Ascending aorta (tissue), 2 donors: ENCODE measurements around the gene PA2G4. TPM values are rescaled to one million over a fixed set of nuclear protein-coding genes. Genes with fewer than 3 reads are reported as not detected.
"Not testable (repeated sequence)": the region's sequence is repeated elsewhere in the genome, so short reads cannot be mapped to it uniquely, and the experiment has no call there.

ENCODE experiments used
- DNase-seq, 2 donors: peaks; one replicate each; pipeline ENCODE4 v3.0.0-alpha.2; 2019; ENCODE audit warnings: low spot score in 2 of 2
- H3K27ac ChIP-seq, 2 donors: fragments of 200-600 bp; sonication (generic); one replicate each; pipeline ENCODE4 v1.5.1; 2016 to 2017; ENCODE audit warnings: mild to moderate bottlenecking in 1 of 2
- H3K27me3 ChIP-seq: fragments of 200-600 bp; sonication (generic); one replicate; pipeline ENCODE4 v1.5.1; 2017
- H3K36me3 ChIP-seq, 2 donors: fragments of 200-600 bp; sonication (generic); one replicate each; pipeline ENCODE4 v1.5.1; 2016
- H3K4me1 ChIP-seq, 2 donors: fragments of 200-600 bp; sonication (generic); one replicate each; pipeline ENCODE4 v1.5.1; 2016 to 2017; ENCODE audit warnings: mild to moderate bottlenecking in 1 of 2
- H3K4me3 ChIP-seq, 2 donors: fragments of 200-600 bp; sonication (generic); one replicate each; pipeline ENCODE4 v1.5.1; 2016 to 2017; ENCODE audit warnings: mild to moderate bottlenecking in 1 of 2
- H3K9me3 ChIP-seq, 2 donors: fragments of 200-600 bp; sonication (generic); one replicate each; pipeline ENCODE4 v1.5.1; 2016
- CTCF ChIP-seq, 3 experiments: fragments of 200-600 bp in 2 of 3; fragments of 450-650 bp in 1 of 3; sonication (generic) in 2 of 3; IDR thresholded peaks; one replicate each; pipeline ENCODE4 v1.5.1; 2016 to 2019; ENCODE audit warnings: antibody characterized with exemption in 3 of 3, mild to moderate bottlenecking in 1 of 3, moderate library complexity in 1 of 3
- intact Hi-C: fragments of 100-400 bp; cut with DNase I; formaldehyde crosslinking; loops from one replicate; pipeline ENCODE4 v1.15.1; 2023
- total RNA-seq: library from RNA; depleted of rRNA; stranded (reverse); fragments of >200 nt; gene quantifications from one replicate; pipeline ENCODE4 v1.1.0, GENCODE V29; 2016

The PA2G4 gene
- total RNA-seq, 1 donor from 2014 or later = 101 TPM

- Histone ChIP-seq H3K4me3 (no peak overlapping the region), H3K4me1 (peaks cover 0 to 13% of the 10 kb centered on the region in 2 donors), H3K36me3 (peaks cover 55 to 56% of the 10 kb centered on the region in 2 donors), H3K27me3 (no peaks in the 10 kb centered on the region), H3K9me3 (no peaks in the 10 kb centered on the region), H3K27ac (no peak overlapping the region)
- DNase-seq = no peak
- TF ChIP-seq CTCF (IDR thresholded peaks at IDR 0.05) = no peak
- intact Hi-C loops = no loop called here
Observed at GRCh38 chr12:56107242-56107641, 2.9 kb downstream of the PA2G4 start.

- Histone ChIP-seq H3K27me3 (no peaks in the 10 kb centered on the region), H3K4me1 (peaks cover 0 to 10% of the 10 kb centered on the region in 2 donors), H3K27ac (no peak overlapping the region), H3K9me3 (no peaks in the 10 kb centered on the region), H3K4me3 (no peak overlapping the region), H3K36me3 (peaks cover 63 to 70% of the 10 kb centered on the region in 2 donors)
- TF ChIP-seq CTCF (IDR thresholded peaks at IDR 0.05) = no peak
- DNase-seq = no peak
- intact Hi-C loops = no loop called here
Observed at GRCh38 chr12:56110571-56110970, 6.2 kb downstream of the PA2G4 start.

GRCh38 chr12:56114084-56114483, 9.7 kb downstream of the PA2G4 start:
- no peaks in the 10 kb centered on the region for H3K9me3 ChIP-seq
- no peak overlapping the region for H3K27ac ChIP-seq
- no peak for DNase-seq
- no peak for TF ChIP-seq CTCF (IDR thresholded peaks at IDR 0.05)
- H3K4me1 ChIP-seq = peaks cover 3 to 8% of the 10 kb centered on the region in 2 donors
- H3K4me3 ChIP-seq = no peak overlapping the region
- intact Hi-C loops = no loop called here
- peaks cover 40 to 45% of the 10 kb centered on the region in 2 donors for H3K36me3 ChIP-seq
- no peaks in the 10 kb centered on the region for H3K27me3 ChIP-seq

GRCh38 chr12:56115329-56115728, 11.0 kb downstream of the PA2G4 start:
- H3K27ac ChIP-seq = peak overlapping the region; percentile 90 to 94
- intact Hi-C loops = loop anchor here (5.0 kb wide), 5 partner anchors 38 to 1407 kb away; partner anchors contain the start of genes ATP5F1B, CNPY2, DDIT3 and MBD6

GRCh38 chr12:56116267-56117081, 12.1 kb downstream of the PA2G4 start, which contains the start of gene RPL41:
Gene RPL41, plus strand, starts transcription at chr12:56116633.
- H3K4me3 ChIP-seq = peak within 1 kb of the TSS; percentile 75 to 77
- peak; percentile 69 to 98 for DNase-seq
- TF ChIP-seq CTCF (IDR thresholded peaks at IDR 0.05) = peak in 1 of 3 experiments; percentile 2
- H3K36me3 ChIP-seq = peaks cover 28 to 32% of the 10 kb centered on the region in 2 donors
- no peaks in the 10 kb centered on the region for H3K27me3 ChIP-seq
- peaks cover 10 to 16% of the 10 kb centered on the region in 2 donors for H3K4me1 ChIP-seq
- peak within 1 kb of the TSS; percentile 90 to 94 for H3K27ac ChIP-seq
- no peaks in the 10 kb centered on the region for H3K9me3 ChIP-seq
- intact Hi-C loops = loop anchor here (1.0 to 5.0 kb wide), 6 partner anchors 12 to 1406 kb away; partner anchors contain the start of genes ATP5F1B, CNPY2, DDIT3 and MBD6

More at GRCh38 chr12:56115329-56115728, 11.0 kb downstream of the PA2G4 start:
- Histone ChIP-seq H3K36me3 (peaks cover 28 to 32% of the 10 kb centered on the region in 2 donors), H3K4me3 (peak overlapping the region; percentile 75 to 77), H3K27me3 (no peaks in the 10 kb centered on the region), H3K4me1 (peaks cover 10 to 16% of the 10 kb centered on the region in 2 donors), H3K9me3 (no peaks in the 10 kb centered on the region)
- no peak for TF ChIP-seq CTCF (IDR thresholded peaks at IDR 0.05)
- DNase-seq = no peak

GRCh38 chr12:56117082-56117706, 12.8 kb downstream of the PA2G4 start:
- H3K27me3 ChIP-seq, H3K9me3 ChIP-seq, DNase-seq: not testable (repeated sequence)
- intact Hi-C loops = loop anchor here (5.0 kb wide), 5 partner anchors 40 to 1405 kb away; partner anchors contain the start of genes ATP5F1B, CNPY2, DDIT3 and MBD6
- peak overlapping the region; percentile 90 to 94 for H3K27ac ChIP-seq
- peak overlapping the region; percentile 75 to 77 for H3K4me3 ChIP-seq
- peaks cover 21 to 32% of the 10 kb centered on the region in 2 donors for H3K36me3 ChIP-seq
- peaks cover 10 to 16% of the 10 kb centered on the region in 2 donors for H3K4me1 ChIP-seq
